Endodermal cell (in vitro differentiated cells): ENCODE results near the gene NHERF1. TPM values are rescaled to one million over a fixed set of nuclear protein-coding genes. Genes with fewer than 3 reads are reported as not detected.

Source experiments
- DNase-seq: peaks from one replicate; pipeline ENCODE4 v3.0.0-alpha.2; 2017
- H3K27ac ChIP-seq: 2 replicates; pipeline ENCODE4 v1.5.1; 2013; ENCODE audit warnings: mild to moderate bottlenecking, low read depth, low read length, moderate library complexity
- H3K27me3 ChIP-seq: 2 replicates; pipeline ENCODE4 v1.6.1; 2013; ENCODE audit warnings: mild to moderate bottlenecking, low read length, moderate library complexity; ENCODE audit not compliant: insufficient read depth, control insufficient read depth, poor library complexity, severe bottlenecking
- H3K36me3 ChIP-seq: 2 replicates; pipeline ENCODE4 v1.7.0; 2013; ENCODE audit warnings: mild to moderate bottlenecking, low read length, moderate library complexity; ENCODE audit not compliant: control insufficient read depth, insufficient read depth
- H3K4me1 ChIP-seq: one replicate; pipeline ENCODE4 v1.7.0; 2013; ENCODE audit warnings: low read length; ENCODE audit not compliant: control insufficient read depth, insufficient read depth
- H3K4me3 ChIP-seq: 2 replicates; pipeline ENCODE4 v1.5.1; 2013; ENCODE audit warnings: mild to moderate bottlenecking, low read length, moderate library complexity
- H3K9ac ChIP-seq: 2 replicates; pipeline ENCODE4 v1.6.1; 2013; ENCODE audit warnings: mild to moderate bottlenecking, low read length, moderate library complexity; ENCODE audit not compliant: poor library complexity, severe bottlenecking; ENCODE audit errors: extremely low read depth
- H3K9me3 ChIP-seq: 2 replicates; pipeline ENCODE4 v1.6.1; 2013; ENCODE audit warnings: mild to moderate bottlenecking, low read length, moderate library complexity; ENCODE audit not compliant: control insufficient read depth
- H3K27ac Mint-ChIP-seq: 2 replicates; pipeline ENCODE4 v1.8.0; 2020; ENCODE audit warnings: mixed read lengths
- H3K27me3 Mint-ChIP-seq: 2 replicates; pipeline ENCODE4 v1.8.0; 2021; ENCODE audit warnings: mild to moderate bottlenecking, mixed read lengths; ENCODE audit not compliant: insufficient read depth
- H3K36me3 Mint-ChIP-seq: 2 replicates; pipeline ENCODE4 v1.8.0; 2020; ENCODE audit warnings: low read depth, mixed read lengths
- H3K4me1 Mint-ChIP-seq: 2 replicates; pipeline ENCODE4 v1.8.0; 2020; ENCODE audit warnings: mixed read lengths
- H3K4me3 Mint-ChIP-seq: 2 replicates; pipeline ENCODE4 v1.8.0; 2020; ENCODE audit warnings: mild to moderate bottlenecking, moderate library complexity, mixed read lengths
- H3K9me3 Mint-ChIP-seq: 2 replicates; pipeline ENCODE4 v1.8.0; 2020; ENCODE audit warnings: mild to moderate bottlenecking, mixed read lengths
- CTCF ChIP-seq: fragments of 200-600 bp; sonication (generic); conservative IDR thresholded peaks from 2 replicates; pipeline ENCODE4 v1.5.0; 2021; ENCODE audit warnings: antibody characterized with exemption, mild to moderate bottlenecking
- WGBS, 2 experiments: methylation state at CpG; one replicate each; pipeline versions ENCODE4 v1.1.5 to v1.1.7; 2013; ENCODE audit warnings: missing lambda C conversion rate in 2 of 2, mixed read lengths in 1 of 2; ENCODE audit not compliant: insufficient coverage in 1 of 2, insufficient read length in 1 of 2; 5-methylcytosine and 5-hydroxymethylcytosine counted together
- total RNA-seq, 2 donors: library from RNA; stranded (reverse); fragmentation: NEBNext Ultra II Directional in 1 of 2; extraction: Animal tissue kit (Norgen Biotek cat#: 25700) in 1 of 2; gene quantifications; 2 replicates in 1 of 2; 3 replicates in 1 of 2; pipeline ENCODE4 v1.2.1, GENCODE V29; 2021

The NHERF1 gene
- total RNA-seq, 2 donors from 2014 or later = 116 to 138 TPM

- no peak overlapping the region for H3K9ac ChIP-seq
- H3K36me3 Mint-ChIP-seq = peaks cover 50% of the 10 kb centered on the region
- H3K4me1 Mint-ChIP-seq = peaks cover 6% of the 10 kb centered on the region
- H3K27me3 Mint-ChIP-seq = no peaks in the 10 kb centered on the region
- H3K27ac ChIP-seq = no peak overlapping the region
- peaks cover 52% of the 10 kb centered on the region for H3K36me3 ChIP-seq
- WGBS, 2 experiments = 91 to 93% methylated on average over 15 to 21 of the region's 21 CpGs
- H3K4me3 ChIP-seq = no peak overlapping the region
- H3K4me1 ChIP-seq = no peaks in the 10 kb centered on the region
- H3K4me3 Mint-ChIP-seq = no peak overlapping the region
- DNase-seq = no peak
- peak; percentile 42 for TF ChIP-seq CTCF
- H3K9me3 ChIP-seq = no peaks in the 10 kb centered on the region
- H3K27ac Mint-ChIP-seq = no peak overlapping the region
- H3K27me3 ChIP-seq = no peaks in the 10 kb centered on the region
- no peaks in the 10 kb centered on the region for H3K9me3 Mint-ChIP-seq
These were observed 36.9 kb downstream of the NHERF1 start for GRCh38 chr17:74785096-74785980.

- Histone ChIP-seq H3K27me3 (no peaks in the 10 kb centered on the region), H3K4me1 (no peaks in the 10 kb centered on the region), H3K36me3 (peaks cover 50% of the 10 kb centered on the region), H3K4me3 (no peak overlapping the region), H3K9me3 (no peaks in the 10 kb centered on the region), H3K27ac (no peak overlapping the region), H3K9ac (no peak overlapping the region)
- TF ChIP-seq CTCF = no peak
- peaks cover 53% of the 10 kb centered on the region for H3K36me3 Mint-ChIP-seq
- no peaks in the 10 kb centered on the region for H3K9me3 Mint-ChIP-seq
- peaks cover 6% of the 10 kb centered on the region for H3K4me1 Mint-ChIP-seq
- no peak for DNase-seq
- H3K4me3 Mint-ChIP-seq = no peak overlapping the region
- H3K27me3 Mint-ChIP-seq = no peaks in the 10 kb centered on the region
- no peak overlapping the region for H3K27ac Mint-ChIP-seq
- 91 to 100% methylated on average over 7 to 9 of the region's 9 CpGs for WGBS, 2 experiments
These were observed 37.5 kb downstream of the NHERF1 start for GRCh38 chr17:74785981-74786360.

GRCh38 chr17:74786431-74787055, 38.1 kb downstream of the NHERF1 start:
- no peaks in the 10 kb centered on the region for H3K27me3 Mint-ChIP-seq
- DNase-seq = no peak
- H3K36me3 ChIP-seq = peaks cover 49% of the 10 kb centered on the region
- peaks cover 6% of the 10 kb centered on the region for H3K4me1 Mint-ChIP-seq
- no peak overlapping the region for H3K27ac ChIP-seq
- peaks cover 54% of the 10 kb centered on the region for H3K36me3 Mint-ChIP-seq
- no peak overlapping the region for H3K27ac Mint-ChIP-seq
- H3K4me3 Mint-ChIP-seq = no peak overlapping the region
- H3K9ac ChIP-seq = no peak overlapping the region
- WGBS, 2 experiments = 94% methylated on average over 16 of the region's 16 CpGs
- no peak for TF ChIP-seq CTCF
- no peaks in the 10 kb centered on the region for H3K27me3 ChIP-seq
- H3K9me3 ChIP-seq = no peaks in the 10 kb centered on the region
- no peak overlapping the region for H3K4me3 ChIP-seq
- H3K9me3 Mint-ChIP-seq = no peaks in the 10 kb centered on the region
- no peaks in the 10 kb centered on the region for H3K4me1 ChIP-seq
